ENCODE data around the gene ZXDC.

DNA sequence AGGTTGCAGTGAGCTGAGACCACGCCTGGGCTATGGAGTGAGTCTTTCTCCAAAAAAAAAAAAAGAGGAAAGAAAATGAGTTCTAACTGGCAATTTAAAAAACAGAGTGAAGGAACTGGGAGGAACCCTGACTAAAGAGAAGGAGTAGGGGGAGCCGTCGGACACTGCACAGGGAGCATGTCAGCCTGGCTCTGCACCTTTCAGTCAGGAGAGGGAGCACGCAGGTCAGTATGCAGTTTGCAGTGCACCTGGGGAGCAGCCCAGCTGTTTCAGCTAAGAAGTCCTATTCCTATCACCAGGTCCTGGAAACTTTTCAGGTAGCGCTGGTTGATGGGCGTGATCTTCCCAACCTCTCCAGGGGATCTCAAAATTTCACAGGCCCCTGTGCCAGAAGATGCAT lies 14.9 kb upstream of the ZXDC start:
- TF ChIP-seq CTCF (IDR thresholded peaks at IDR 0.05), result no peak
- no peak for TF ChIP-seq EP300 (IDR thresholded peaks at IDR 0.05)

Measured in tibial nerve (tissue), 4 donors.